ENCODE results near the gene MAP4K1.

- TF ChIP-seq TCF7L2 (IDR thresholded peaks at IDR 0.05; ENCODE audit: low read depth, low read length) (no peak), CTCF (IDR thresholded peaks at IDR 0.05) (no peak)
Observed at GRCh38 chr19:38647966-38648768, 30.4 kb upstream of the MAP4K1 start.
